K562 (cell line): ENCODE results near the gene PTPRM. TPM values are rescaled to one million over a fixed set of nuclear protein-coding genes. Genes with fewer than 3 reads are reported as not detected.

Experiments used
- ATAC-seq: fragments of 200-7000 bp; cut with Tn5 transposase; 3 replicates; pipeline ENCODE4 v1.9.1; 2020; ENCODE audit warnings: moderate library complexity
- BruUV-seq: library from RNA; stranded (reverse); fragments of 400-500 nt; replicated peaks from 2 replicates; lab custom pipeline; 2021; lab: Mats Ljungman, UMichigan
- CTCF ChIA-PET: fragments of 300-600 bp; formaldehyde crosslinking; extraction: SDS; loops from one replicate; lab custom pipeline; 2021; ENCODE audit warnings: low intra/inter-chr PET ratio; lab: Yijun Ruan, JAX
- POLR2A ChIA-PET: fragments of 300-600, 350-650 bp; sonication (Branson Sonifier 250); formaldehyde crosslinking; extraction: SDS; loops from one replicate; lab custom pipeline; 2021; ENCODE audit warnings: antibody characterized with exemption, inconsistent platforms; lab: Yijun Ruan, JAX
- DNase-seq, 4 experiments: peaks; one replicate each; pipeline versions ENCODE4 v3.0.0 to v3.0.0-alpha.2; 2011 to 2018; ENCODE audit warnings: low spot score in 3 of 4, mixed read lengths in 3 of 4; ENCODE audit errors: extremely low read depth in 1 of 4
- FAIRE-seq: peaks from 2 replicates; lab custom pipeline; 2011; peaks lifted over from hg19 to GRCh38; lab: Jason Lieb, UNC
- H2AFZ ChIP-seq: 2 replicates; pipeline ENCODE4 v1.6.0; 2011; ENCODE audit warnings: low read depth, low read length, control low read depth, inconsistent platforms
- H3K27ac ChIP-seq: fragments of 200-600 bp; 3 replicates; pipeline ENCODE4 v1.8.0; 2011; ENCODE audit warnings: low read depth, mild to moderate bottlenecking, control low read depth, inconsistent platforms, low read length, moderate library complexity, mixed read lengths; ENCODE audit errors: extremely low read depth
- H3K27me3 ChIP-seq, 2 experiments: fragments of 300-600 bp in 1 of 2; 2 replicates in 1 of 2; 3 replicates in 1 of 2; pipeline versions ENCODE4 v1.6.0 to v1.8.0; 2011; ENCODE audit warnings: inconsistent platforms in 2 of 2, low read length in 2 of 2, mild to moderate bottlenecking in 1 of 2, mixed read lengths in 1 of 2, moderate library complexity in 1 of 2; ENCODE audit not compliant: control insufficient read depth in 2 of 2, insufficient read depth in 2 of 2
- H3K36me3 ChIP-seq: fragments of 300-600 bp; 3 replicates; pipeline ENCODE4 v1.8.0; 2011; ENCODE audit warnings: mild to moderate bottlenecking, low read length, inconsistent platforms; ENCODE audit not compliant: control insufficient read depth, insufficient read depth
- H3K4me1 ChIP-seq, 2 experiments: fragments of 200-600 bp in 1 of 2; replicated peaks in 1 of 2; 2 replicates in 1 of 2; 3 replicates in 1 of 2; pipeline versions ENCODE4 v1.5.1 to v1.8.0; 2011; ENCODE audit warnings: inconsistent platforms in 2 of 2, low read length in 2 of 2, mild to moderate bottlenecking in 1 of 2, mixed read lengths in 1 of 2, moderate library complexity in 1 of 2; ENCODE audit not compliant: control insufficient read depth in 2 of 2, insufficient read depth in 2 of 2
- H3K4me2 ChIP-seq: 2 replicates; pipeline ENCODE4 v1.6.1; 2011; ENCODE audit warnings: low read length, control low read depth, inconsistent platforms, mixed read lengths; ENCODE audit not compliant: insufficient read depth
- H3K4me3 ChIP-seq: fragments of 200-600 bp; sonication (generic), shearing (Covaris generic); 2 replicates; pipeline ENCODE4 v1.5.1; 2016; ENCODE audit warnings: control low read depth, inconsistent platforms
- H3K79me2 ChIP-seq: fragments of 200-600 bp; 3 replicates; pipeline ENCODE4 v1.8.0; 2011; ENCODE audit warnings: low read length, inconsistent platforms; ENCODE audit not compliant: control insufficient read depth, insufficient read depth
- H3K9ac ChIP-seq, 2 experiments: 2 replicates each; pipeline versions ENCODE4 v1.6.0 to v1.6.1; 2011; ENCODE audit warnings: low read depth in 2 of 2, low read length in 2 of 2, control low read depth in 1 of 2, inconsistent platforms in 1 of 2, mild to moderate bottlenecking in 1 of 2, mixed read lengths in 1 of 2; ENCODE audit not compliant: insufficient read depth in 1 of 2
- H3K9me1 ChIP-seq: one replicate; pipeline ENCODE4 v1.6.0; 2011; ENCODE audit warnings: inconsistent platforms, mild to moderate bottlenecking, low read length, moderate library complexity; ENCODE audit not compliant: control insufficient read depth, insufficient read depth
- H3K9me3 ChIP-seq: replicated peaks from 2 replicates; pipeline ENCODE4 v1.5.1; 2011; ENCODE audit warnings: low read depth, low read length, inconsistent platforms; ENCODE audit not compliant: control insufficient read depth, insufficient read depth
- H4K20me1 ChIP-seq: replicated peaks from 2 replicates; pipeline ENCODE4 v1.6.1; 2011; ENCODE audit warnings: low read length, inconsistent platforms, mixed read lengths; ENCODE audit not compliant: control insufficient read depth, insufficient read depth
- BRD9 ChIP-seq: fragments of 450-650 bp; IDR thresholded peaks from 2 replicates; pipeline ENCODE4 v1.6.1; 2018; ENCODE audit warnings: low read depth; ENCODE audit not compliant: partially characterized antibody
- C11orf30 ChIP-seq: fragments of 450-650 bp; IDR thresholded peaks from 2 replicates; pipeline ENCODE4 v1.6.1; 2016; ENCODE audit warnings: low read depth, mild to moderate bottlenecking
- CBFA2T2 ChIP-seq: fragments of 450-650 bp; conservative IDR thresholded peaks from 2 replicates; pipeline ENCODE4 v1.6.1; 2017; ENCODE audit warnings: mild to moderate bottlenecking
- CBFB ChIP-seq: sonication (generic); formaldehyde crosslinking; IDR thresholded peaks from 2 replicates; pipeline ENCODE4 v1.4.0; 2020; ENCODE audit warnings: mild to moderate bottlenecking, missing genetic modification reagents
- FUS ChIP-seq: fragments of 200-400 bp; formaldehyde crosslinking; optimal IDR thresholded peaks from 2 replicates; pipeline ENCODE3; 2017; ENCODE audit warnings: low read depth, low read length
- MAFF ChIP-seq: IDR thresholded peaks from 2 replicates; pipeline ENCODE4 v1.6.1; 2012; ENCODE audit warnings: low read length, improper control_type of control experiment
- MAFG ChIP-seq: fragments of 450-650 bp; conservative IDR thresholded peaks from 2 replicates; pipeline ENCODE4 v1.6.1; 2016; ENCODE audit warnings: missing genetic modification characterization, missing compliant biosample characterization
- RBM39 ChIP-seq: fragments of 200-400 bp; formaldehyde crosslinking; optimal IDR thresholded peaks from 2 replicates; pipeline ENCODE3; 2018; ENCODE audit warnings: low read depth, low read length
- TEAD1 ChIP-seq, 2 experiments: fragments of 450-650 bp in 1 of 2; sonication (generic) in 1 of 2; formaldehyde crosslinking; IDR thresholded peaks; 2 replicates each; pipeline versions ENCODE4 v1.4.0 to v1.8.0; 2020 to 2022; ENCODE audit warnings: mild to moderate bottlenecking in 2 of 2, missing genetic modification reagents in 1 of 2
- YY1 ChIP-seq, 3 experiments: IDR thresholded peaks; 2 replicates each; pipeline ENCODE4 v1.6.1; 2011; ENCODE audit warnings: low read length in 2 of 3, mild to moderate bottlenecking in 2 of 3, moderate library complexity in 2 of 3, borderline replicate concordance in 1 of 3, control low read depth in 1 of 3, low read depth in 1 of 3; ENCODE audit not compliant: insufficient read depth in 3 of 3, insufficient replicate concordance in 2 of 3, control insufficient read depth in 1 of 3, insufficient read length in 1 of 3; ENCODE audit errors: extremely low read depth in 1 of 3
- ZNF217 ChIP-seq: sonication (generic); formaldehyde crosslinking; IDR thresholded peaks from 2 replicates; pipeline ENCODE4 v1.8.0; 2022; ENCODE audit warnings: mild to moderate bottlenecking, missing genetic modification reagents
- ZNF316 ChIP-seq: fragments of 450-650 bp; IDR thresholded peaks from 2 replicates; pipeline ENCODE4 v1.6.1; 2016
- ZNF764 ChIP-seq: fragments of 250-450 bp; sonication (Bioruptor Pico); IDR thresholded peaks from 2 replicates; pipeline ENCODE4 v1.4.0; 2020; ENCODE audit warnings: low read depth, mild to moderate bottlenecking, moderate library complexity
- WGBS: fragments of 100-300 bp; shearing (Covaris generic); methylation state at CpG from one replicate; pipeline ENCODE4 v1.1.6; 2016; ENCODE audit warnings: low coverage, mixed read lengths; ENCODE audit not compliant: insufficient coverage; ENCODE audit errors: missing lambda C conversion rate; 5-methylcytosine and 5-hydroxymethylcytosine counted together
- in situ Hi-C: fragments of 300-500 bp; cut with MboI; formaldehyde crosslinking; loops from 4 replicates; pipeline ENCODE4 v1.15.0; 2018; ENCODE audit warnings: inconsistent platforms, mixed read lengths
- intact Hi-C: fragments of 100-400 bp; cut with micrococcal nuclease; formaldehyde crosslinking; loops from 2 replicates; pipeline ENCODE4 v1.14.2; 2022
- polyA plus RNA-seq, 8 experiments: library from polyadenylated mRNA; depleted of rRNA in 4 of 8; stranded (reverse) in 5 of 8; unstranded in 3 of 8; fragments of >200 nt; fragmentation: Nextera tagmentation in 2 of 8; fragmentation: Illumina TruSeq in 1 of 8; extraction: Ambion mirVana in 2 of 8; extraction: Trizol in 1 of 8; gene quantifications; 2 replicates each; pipeline versions ENCODE4 v1.2.1 to v1.2.3, GENCODE V29; 2011 to 2014; ENCODE audit warnings: inconsistent platforms in 1 of 8, missing spikeins in 1 of 8
- total RNA-seq, 7 experiments: library from RNA; depleted of rRNA in 6 of 7; stranded (reverse); fragments of >200 nt in 6 of 7; fragmentation: Illumina TruSeq in 2 of 7; extraction: Trizol in 2 of 7; gene quantifications; 2 replicates each; pipeline versions ENCODE4 v1.2.1 to v1.2.3, GENCODE V29; 2011 to 2021; ENCODE audit warnings: low replicate concordance in 1 of 7
- TF ChIP-seq, protein P1 (sequence below), 3 experiments: fragments of 200-800 bp in 1 of 3; sonication (Bioruptor generic) in 1 of 3; sonication (generic) in 1 of 3; formaldehyde crosslinking in 1 of 3; IDR thresholded peaks; 2 replicates each; pipeline versions ENCODE4 v1.6.1 to v1.8.0; 2016 to 2022; ENCODE audit warnings: mild to moderate bottlenecking in 2 of 3, missing compliant biosample characterization in 2 of 3, missing genetic modification characterization in 2 of 3, missing genetic modification reagents in 1 of 3
- TF ChIP-seq, protein P2 (sequence below): fragments of 250-450 bp; sonication (Bioruptor Pico); IDR thresholded peaks from 2 replicates; pipeline ENCODE4 v1.4.0; 2020; ENCODE audit warnings: borderline replicate concordance
- TF ChIP-seq, protein P3 (sequence below): sonication (generic); formaldehyde crosslinking; IDR thresholded peaks from 2 replicates; pipeline ENCODE4 v1.8.0; 2022; ENCODE audit warnings: missing genetic modification reagents, mild to moderate bottlenecking, borderline replicate concordance

Gene PTPRM
- total and polyA plus RNA-seq, 9 of the 15 experiments (the other 6 are each of a cell fraction or from before 2014, with no cell fraction given): 0.03 to 0.16 (median 0.08) TPM; not detected in 3

DNA sequence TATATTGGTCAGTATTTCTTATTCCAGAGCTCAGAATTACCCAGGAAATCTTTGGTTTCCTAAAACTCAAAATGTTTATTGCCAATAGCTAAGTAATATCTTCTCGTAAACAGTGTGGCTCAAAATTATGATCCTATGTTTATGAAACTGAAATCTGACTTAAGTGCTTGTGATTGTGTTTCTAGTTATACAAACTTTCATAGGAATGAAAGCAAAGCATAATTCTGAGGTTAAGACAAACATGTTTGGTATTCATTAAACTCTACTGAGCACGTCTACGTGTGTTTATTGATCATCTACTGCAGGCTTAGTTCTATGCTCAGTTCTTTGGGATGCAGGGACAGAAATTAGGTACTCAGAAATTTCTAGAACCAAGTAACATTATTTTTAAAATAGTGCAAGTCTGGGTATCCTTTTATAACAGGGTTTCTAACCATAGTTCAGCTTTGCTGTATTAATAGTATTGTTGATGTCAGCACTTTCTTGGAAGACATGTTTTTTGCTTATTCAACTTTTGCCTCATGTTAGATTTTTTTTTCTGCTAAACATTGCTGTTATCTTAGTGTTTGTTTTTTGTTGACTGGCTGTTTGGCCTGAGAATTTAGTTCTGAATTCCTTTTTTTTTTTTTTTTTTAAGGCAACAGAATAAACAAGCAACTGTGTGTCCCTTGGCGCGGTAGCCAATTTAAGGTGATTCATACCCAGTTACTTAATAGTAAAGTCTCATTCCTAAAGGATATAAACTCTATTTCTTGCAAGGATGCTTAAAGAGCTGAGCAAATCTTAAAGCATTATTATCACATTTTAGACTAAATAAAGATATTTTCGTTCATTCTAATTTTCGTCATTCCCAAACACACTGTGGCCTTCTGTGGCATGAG is 31.3 kb downstream of the PTPRM start:
- no peaks in the 10 kb centered on the region for H3K36me3 ChIP-seq
- H3K9me3 ChIP-seq: no peaks in the 10 kb centered on the region
- ChIA-PET CTCF (no interaction called here), POLR2A (interaction anchor here (0.6 kb wide), 1 partner anchor 12 kb away, joined by 3 read pairs; no protein-coding TSS in a partner anchor)
- H3K27me3 ChIP-seq: peaks cover 0 to 7% of the 10 kb centered on the region in 2 experiments; a peak in 2 of 5 replicates
- WGBS: 4% methylated on average over 7 of the region's 7 CpGs
- no peak overlapping the region for H3K27ac ChIP-seq
- in situ Hi-C loops: no loop called here
- no peaks in the 10 kb centered on the region for H3K4me1 ChIP-seq
- ATAC-seq (no peak), FAIRE-seq (peak; percentile 11), DNase-seq (no peak)
- H2AFZ ChIP-seq: no peak overlapping the region
- no peaks in the 10 kb centered on the region for H3K79me2 ChIP-seq
- no peak overlapping the region for H3K9ac ChIP-seq
- H3K9me1 ChIP-seq: no peaks in the 10 kb centered on the region
- no peak overlapping the region for H3K4me2 ChIP-seq
- H3K4me3 ChIP-seq: no peak overlapping the region
- no peaks in the 10 kb centered on the region for H4K20me1 ChIP-seq
- intact Hi-C loops: no loop called here
- no TSS peak for BruUV-seq
- no peak for TF ChIP-seq FUS
- TF ChIP-seq, protein P1, sequence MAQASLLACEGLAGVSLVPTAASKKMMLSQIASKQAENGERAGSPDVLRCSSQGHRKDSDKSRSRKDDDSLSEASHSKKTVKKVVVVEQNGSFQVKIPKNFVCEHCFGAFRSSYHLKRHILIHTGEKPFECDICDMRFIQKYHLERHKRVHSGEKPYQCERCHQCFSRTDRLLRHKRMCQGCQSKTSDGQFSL (CRISPR knock-in tag; IDR thresholded peaks at IDR 0.05): no peak
- TF ChIP-seq, protein P1 (tag; IDR thresholded peaks at IDR 0.05): no peak
- TF ChIP-seq TEAD1 (CRISPR knock-in tag; IDR thresholded peaks at IDR 0.05): no peak
- peak; percentile 65 for TF ChIP-seq C11orf30
- peak; percentile 75 for TF ChIP-seq MAFG (tag)
- TF ChIP-seq YY1 (IDR thresholded peaks at IDR 0.05; ENCODE audit: borderline replicate concordance in 1 of 3, control insufficient read depth in 1 of 3, extremely low read depth in 1 of 3, insufficient read depth in 3 of 3, insufficient read length in 1 of 3, insufficient replicate concordance in 2 of 3, low read depth in 1 of 3, low read length in 2 of 3): no peak
- TF ChIP-seq RBM39: no peak
- no peak for TF ChIP-seq CBFB (CRISPR knock-in tag)
- TF ChIP-seq, protein P2, sequence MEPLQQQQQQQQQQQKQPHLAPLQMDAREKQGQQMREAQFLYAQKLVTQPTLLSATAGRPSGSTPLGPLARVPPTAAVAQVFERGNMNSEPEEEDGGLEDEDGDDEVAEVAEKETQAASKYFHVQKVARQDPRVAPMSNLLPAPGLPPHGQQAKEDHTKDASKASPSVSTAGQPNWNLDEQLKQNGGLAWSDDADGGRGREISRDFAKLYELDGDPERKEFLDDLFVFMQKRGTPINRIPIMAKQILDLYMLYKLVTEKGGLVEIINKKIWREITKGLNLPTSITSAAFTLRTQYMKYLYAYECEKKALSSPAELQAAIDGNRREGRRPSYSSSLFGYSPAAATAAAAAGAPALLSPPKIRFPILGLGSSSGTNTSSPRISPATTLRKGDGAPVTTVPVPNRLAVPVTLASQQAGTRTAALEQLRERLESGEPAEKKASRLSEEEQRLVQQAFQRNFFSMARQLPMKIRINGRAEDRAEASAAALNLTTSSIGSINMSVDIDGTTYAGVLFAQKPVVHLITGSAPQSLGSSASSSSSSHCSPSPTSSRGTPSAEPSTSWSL (CRISPR knock-in tag): no peak
- no peak for TF ChIP-seq ZNF217
- no peak for TF ChIP-seq CBFA2T2
- TF ChIP-seq, protein P3, sequence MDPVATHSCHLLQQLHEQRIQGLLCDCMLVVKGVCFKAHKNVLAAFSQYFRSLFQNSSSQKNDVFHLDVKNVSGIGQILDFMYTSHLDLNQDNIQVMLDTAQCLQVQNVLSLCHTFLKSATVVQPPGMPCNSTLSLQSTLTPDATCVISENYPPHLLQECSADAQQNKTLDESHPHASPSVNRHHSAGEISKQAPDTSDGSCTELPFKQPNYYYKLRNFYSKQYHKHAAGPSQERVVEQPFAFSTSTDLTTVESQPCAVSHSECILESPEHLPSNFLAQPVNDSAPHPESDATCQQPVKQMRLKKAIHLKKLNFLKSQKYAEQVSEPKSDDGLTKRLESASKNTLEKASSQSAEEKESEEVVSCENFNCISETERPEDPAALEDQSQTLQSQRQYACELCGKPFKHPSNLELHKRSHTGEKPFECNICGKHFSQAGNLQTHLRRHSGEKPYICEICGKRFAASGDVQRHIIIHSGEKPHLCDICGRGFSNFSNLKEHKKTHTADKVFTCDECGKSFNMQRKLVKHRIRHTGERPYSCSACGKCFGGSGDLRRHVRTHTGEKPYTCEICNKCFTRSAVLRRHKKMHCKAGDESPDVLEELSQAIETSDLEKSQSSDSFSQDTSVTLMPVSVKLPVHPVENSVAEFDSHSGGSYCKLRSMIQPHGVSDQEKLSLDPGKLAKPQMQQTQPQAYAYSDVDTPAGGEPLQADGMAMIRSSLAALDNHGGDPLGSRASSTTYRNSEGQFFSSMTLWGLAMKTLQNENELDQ (CRISPR knock-in tag): no peak
- peak; percentile 90 for TF ChIP-seq ZNF316
- peak; percentile 82 for TF ChIP-seq MAFF
- no peak for TF ChIP-seq ZNF764
- TF ChIP-seq BRD9: no peak
